Kidney (tissue), 14 donors: ENCODE data around the gene CORO1C. TPM values are rescaled to one million over a fixed set of nuclear protein-coding genes. Genes with fewer than 3 reads are reported as not detected.

Experiments
- DNase-seq, 5 donors: peaks; one replicate each; pipeline ENCODE4 v3.0.0-alpha.2; 2013 to 2020
- FAIRE-seq: peaks from 2 replicates; lab custom pipeline; 2012; peaks lifted over from hg19 to GRCh38; lab: Jason Lieb, UNC
- H3K27ac ChIP-seq, 2 donors: one replicate each; pipeline ENCODE4 v1.7.0; 2013; ENCODE audit warnings: low read depth in 2 of 2, low read length in 2 of 2, inconsistent platforms in 1 of 2
- H3K27me3 ChIP-seq: one replicate; pipeline ENCODE4 v1.7.1; 2013; ENCODE audit warnings: low read length, inconsistent platforms; ENCODE audit not compliant: control insufficient read depth, insufficient read depth
- H3K36me3 ChIP-seq, 3 donors: one replicate each; pipeline versions ENCODE4 v1.7.0 to v1.7.1; 2013; ENCODE audit warnings: low read length in 3 of 3, control low read depth in 1 of 3, inconsistent platforms in 1 of 3; ENCODE audit not compliant: insufficient read depth in 3 of 3, control insufficient read depth in 2 of 3
- H3K4me1 ChIP-seq, 3 donors: one replicate each; pipeline versions ENCODE4 v1.7.0 to v1.7.1; 2013; ENCODE audit warnings: low read length in 3 of 3, inconsistent platforms in 1 of 3, low read depth in 1 of 3; ENCODE audit not compliant: control insufficient read depth in 2 of 3, insufficient read depth in 2 of 3
- H3K4me3 ChIP-seq, 3 donors: one replicate each; pipeline versions ENCODE4 v1.7.0 to v1.8.1; 2013; ENCODE audit warnings: low read length in 3 of 3, control low read depth in 1 of 3, inconsistent platforms in 1 of 3
- H3K9ac ChIP-seq, 3 donors: one replicate each; pipeline versions ENCODE4 v1.7.0 to v1.7.1; 2013; ENCODE audit warnings: low read length in 3 of 3, control low read depth in 1 of 3, inconsistent platforms in 1 of 3
- H3K9me3 ChIP-seq, 3 donors: one replicate each; pipeline versions ENCODE4 v1.7.0 to v1.7.1; 2013; ENCODE audit warnings: low read length in 3 of 3, control low read depth in 1 of 3, inconsistent platforms in 1 of 3; ENCODE audit not compliant: control insufficient read depth in 2 of 3, insufficient read depth in 1 of 3
- CTCF ChIP-seq: IDR thresholded peaks from 3 replicates; pipeline ENCODE4 v1.5.1; 2012; ENCODE audit warnings: mild to moderate bottlenecking, moderate library complexity, borderline replicate concordance; ENCODE audit not compliant: insufficient read depth; ENCODE audit errors: extremely low read depth
- intact Hi-C: fragments of 100-400 bp; cut with DNase I; formaldehyde crosslinking; loops from one replicate; pipeline ENCODE4 v1.11.1; 2022
- polyA plus RNA-seq: library from polyadenylated mRNA; stranded (reverse); fragments of 350-450 nt; fragmentation: Illumina TruSeq; extraction: RNeasy Lipid Tissue Mini Kit (QIAGEN cat#74804); gene quantifications from one replicate; pipeline ENCODE4 v1.2.3, GENCODE V29; 2014; ENCODE audit warnings: low read depth, low replicate concordance; ENCODE audit not compliant: insufficient read depth
- total RNA-seq: library from RNA; stranded (reverse); fragmentation: NEBNext Ultra II Directional; extraction: Animal tissue kit (Norgen Biotek cat#: 25700); gene quantifications from one replicate; pipeline ENCODE4 v1.2.1, GENCODE V29; 2021
- donor health status: control.
- donor health status: control.
- donor health status: control.
- donor health status: control.
- donor health status: control.
- donor health status: DM: yes; HTN: yes; CAD: no.
- donor health status: Normal renal cell carcinoma (clear cell type).

The CORO1C gene
- total and polyA plus RNA-seq, 2 donors from 2014 or later = 16.6 to 104 TPM

- no peaks in the 10 kb centered on the region for H3K27me3 ChIP-seq
- peak; percentile 90 for TF ChIP-seq CTCF
- peaks cover 0 to 8% (median 0%) of the 10 kb centered on the region in 3 donors for H3K4me1 ChIP-seq
- FAIRE-seq (no peak), DNase-seq (peak; percentile 86 to 93 (median 88))
- peaks cover 0 to 5% (median 0%) of the 10 kb centered on the region in 3 donors for H3K9me3 ChIP-seq
- no peak overlapping the region for H3K4me3 ChIP-seq
- intact Hi-C loops = loop anchor here (5.0 kb wide), 1 partner anchor 51 kb away; no protein-coding TSS in a partner anchor
- no peaks in the 10 kb centered on the region for H3K36me3 ChIP-seq
- H3K9ac ChIP-seq = no peak overlapping the region
- H3K27ac ChIP-seq = no peak overlapping the region
Measured at GRCh38 chr12:108618079-108618952, 113.0 kb downstream of the CORO1C start.

- intact Hi-C loops = loop anchor here (5.0 kb wide), 1 partner anchor 50 kb away; no protein-coding TSS in a partner anchor
- no peak for FAIRE-seq
- no peak overlapping the region for H3K9ac ChIP-seq
- no peaks in the 10 kb centered on the region for H3K36me3 ChIP-seq
- no peaks in the 10 kb centered on the region for H3K27me3 ChIP-seq
- H3K4me3 ChIP-seq = no peak overlapping the region
- no peak overlapping the region for H3K27ac ChIP-seq
- peaks cover 0 to 5% (median 0%) of the 10 kb centered on the region in 3 donors for H3K4me1 ChIP-seq
- no peak for DNase-seq
- peaks cover 0 to 5% (median 0%) of the 10 kb centered on the region in 3 donors for H3K9me3 ChIP-seq
- no peak for TF ChIP-seq CTCF
Measured at GRCh38 chr12:108616941-108617858, 114.1 kb downstream of the CORO1C start.

- Histone ChIP-seq H3K27ac (no peak overlapping the region), H3K27me3 (no peaks in the 10 kb centered on the region), H3K9ac (no peak overlapping the region), H3K9me3 (peaks cover 0 to 5% (median 0%) of the 10 kb centered on the region in 3 donors), H3K36me3 (no peaks in the 10 kb centered on the region), H3K4me1 (peaks cover 0 to 3% (median 0%) of the 10 kb centered on the region in 3 donors), H3K4me3 (no peak overlapping the region)
- intact Hi-C loops = loop anchor here (5.0 kb wide), 1 partner anchor 49 kb away; no protein-coding TSS in a partner anchor
- DNase-seq (no peak), FAIRE-seq (no peak)
- TF ChIP-seq CTCF = no peak
Measured at GRCh38 chr12:108616359-108616758, 115.0 kb downstream of the CORO1C start.
